CD4-positive, alpha-beta T cell treated with Interleukin-10 for 1 hour (primary cell): ENCODE results near the gene TUBB4A.

ENCODE experiments used
- DNase-seq: peaks from one replicate; pipeline ENCODE4 v3.0.0-alpha.2; 2020

Gene TUBB4A

GRCh38 chr19:6465663-6466062, 36.4 kb downstream of the TUBB4A start:
- DNase-seq = no peak

GRCh38 chr19:6465006-6465405, 37.1 kb downstream of the TUBB4A start:
- no peak for DNase-seq

GRCh38 chr19:6464070-6464873, 37.8 kb downstream of the TUBB4A start, which contains the start of gene CRB3:
TSS of gene CRB3 (plus strand) at chr19:6464271. CDS start at chr19:6464702, 431 bp downstream.
- peak; percentile 69 for DNase-seq

DNA sequence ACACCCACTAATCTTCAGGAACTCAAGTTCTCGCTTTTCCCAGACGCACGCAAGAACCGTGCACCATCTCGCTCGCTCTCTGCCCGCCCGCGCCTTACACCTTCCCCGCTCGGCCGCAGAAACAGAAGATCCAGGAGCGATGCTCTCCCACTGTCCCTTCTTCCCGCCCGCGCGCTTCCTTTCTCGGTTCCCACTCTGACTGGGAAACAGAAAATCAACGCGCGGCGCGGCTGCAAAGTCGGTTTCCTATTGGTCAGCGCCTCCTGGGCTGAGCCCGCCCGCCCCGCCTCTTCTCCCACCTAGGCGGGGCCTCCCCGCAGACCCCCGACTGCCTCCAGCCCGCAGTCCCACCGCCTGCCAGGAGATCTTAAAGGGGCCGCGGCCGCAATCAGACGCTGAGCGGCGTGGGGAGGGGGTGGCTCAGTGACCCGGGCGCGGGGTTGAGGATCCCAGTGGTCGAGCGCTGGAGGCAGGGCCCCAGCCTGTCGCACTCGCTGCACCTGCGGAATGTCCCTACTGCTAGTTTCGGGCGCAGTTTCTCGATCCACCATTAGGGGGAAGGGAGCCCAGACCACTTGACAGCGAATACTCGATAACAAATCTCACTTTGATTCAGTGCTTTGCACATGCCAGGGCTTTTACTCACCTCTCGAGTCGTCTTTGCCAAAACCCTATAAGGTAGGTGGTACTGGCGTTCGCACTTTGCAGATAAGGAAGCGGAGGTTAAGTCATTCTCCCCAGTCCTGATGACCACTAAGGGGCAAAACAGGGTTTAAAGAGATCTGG, 41.8 kb downstream of the TUBB4A start:
- peak; percentile 98 for DNase-seq

GRCh38 chr19:6459262-6460098, 42.6 kb downstream of the TUBB4A start, which contains the start of gene SLC25A23:
TSS of gene SLC25A23 (minus strand) at chr19:6459792. CDS start at chr19:6459628, 164 bp downstream.
- peak; percentile 70 for DNase-seq

- no peak for DNase-seq
These were observed 43.3 kb downstream of the TUBB4A start for GRCh38 chr19:6458695-6459261.

DNA sequence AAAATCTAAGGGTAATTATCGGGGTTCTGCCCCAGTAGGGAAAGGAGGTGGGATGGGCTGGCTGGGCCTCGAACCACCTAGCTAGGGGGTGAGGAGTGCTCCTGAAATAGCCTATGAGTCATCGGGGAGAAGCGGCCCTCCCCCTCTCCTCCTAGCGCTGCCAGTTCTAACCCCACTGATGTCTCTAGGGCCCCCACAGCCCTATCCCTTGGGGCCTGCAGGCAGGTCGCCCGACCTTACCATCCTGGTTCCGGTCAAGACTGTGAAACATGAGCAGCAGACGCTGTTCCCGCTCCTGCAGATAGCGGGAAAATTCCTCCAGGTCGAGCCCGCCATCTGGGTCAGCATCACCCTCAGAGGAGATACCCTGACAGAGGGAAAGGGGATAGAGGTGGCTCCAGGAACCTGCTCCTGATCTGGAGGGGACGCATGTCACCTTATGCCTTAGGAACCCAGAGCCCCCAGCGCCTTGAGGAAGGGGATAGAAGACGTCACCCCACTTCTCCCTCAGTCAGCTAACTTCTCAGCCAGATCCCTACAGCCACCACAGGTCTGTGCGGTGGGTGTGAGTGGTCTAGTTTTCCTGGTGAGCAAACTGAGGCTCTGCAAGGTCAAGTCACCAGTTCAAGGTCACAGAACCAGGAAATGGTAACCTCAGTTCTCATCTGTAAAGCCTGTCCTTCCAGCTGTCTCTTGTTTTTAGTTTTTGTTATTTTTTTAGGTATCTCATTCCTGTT, 44.0 kb downstream of the TUBB4A start:
- DNase-seq = no peak

GRCh38 chr19:6455924-6456323, 46.2 kb downstream of the TUBB4A start:
- no peak for DNase-seq

- DNase-seq = no peak
These were observed 48.1 kb downstream of the TUBB4A start for GRCh38 chr19:6453951-6454565.

DNA sequence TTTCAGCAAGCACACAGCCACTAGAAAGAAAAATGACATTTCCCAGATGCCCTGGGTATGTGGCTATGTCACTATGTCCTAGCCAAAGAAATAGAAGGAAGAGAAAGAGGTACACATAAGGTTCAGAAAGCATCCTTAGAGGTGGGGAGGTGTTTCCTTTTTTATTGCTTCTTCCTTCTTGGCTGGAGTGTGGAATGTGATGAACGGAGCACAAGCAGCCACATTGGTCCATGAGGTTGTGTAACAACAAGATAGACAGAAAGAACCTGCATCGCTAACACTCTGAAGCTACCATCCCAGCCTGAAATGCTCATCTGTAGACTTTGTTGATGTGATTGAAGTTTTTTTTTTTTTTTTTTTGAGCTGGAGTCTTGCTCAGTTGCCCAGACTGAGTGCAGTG, 49.2 kb downstream of the TUBB4A start:
- DNase-seq = no peak

GRCh38 chr19:6452223-6452614, 49.9 kb downstream of the TUBB4A start:
- no peak for DNase-seq

DNA sequence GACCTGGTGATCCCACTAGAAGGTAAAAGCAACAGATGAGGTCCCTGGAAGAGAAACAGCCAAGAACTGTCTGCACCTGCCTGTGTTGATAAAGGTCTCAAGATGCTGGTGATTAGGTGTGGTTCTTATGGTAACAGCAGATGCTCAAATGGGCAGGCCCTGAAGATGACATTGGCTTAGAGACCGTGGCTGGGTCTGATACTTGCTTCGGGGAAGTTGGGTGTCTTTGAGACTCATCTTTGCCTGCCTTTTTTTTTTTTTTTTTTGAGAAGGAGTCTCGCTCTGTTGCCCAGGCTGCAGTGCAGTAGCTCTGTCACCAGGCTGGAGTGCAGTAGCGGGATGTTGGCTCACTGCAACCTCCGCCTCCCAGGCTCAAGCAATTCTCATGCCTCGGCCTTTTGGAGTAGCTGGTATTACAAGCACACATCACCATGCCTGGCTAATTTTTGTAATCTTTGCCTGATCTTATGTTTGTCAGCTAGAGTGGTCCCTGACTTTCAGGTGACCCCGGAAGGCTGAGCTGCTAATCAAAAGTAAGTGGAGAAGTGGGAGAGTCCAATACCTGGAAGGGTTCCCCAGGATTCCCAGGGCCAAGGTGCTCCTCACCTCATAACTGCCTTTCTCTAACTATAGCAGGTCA, 50.4 kb downstream of the TUBB4A start:
- no peak for DNase-seq

DNA sequence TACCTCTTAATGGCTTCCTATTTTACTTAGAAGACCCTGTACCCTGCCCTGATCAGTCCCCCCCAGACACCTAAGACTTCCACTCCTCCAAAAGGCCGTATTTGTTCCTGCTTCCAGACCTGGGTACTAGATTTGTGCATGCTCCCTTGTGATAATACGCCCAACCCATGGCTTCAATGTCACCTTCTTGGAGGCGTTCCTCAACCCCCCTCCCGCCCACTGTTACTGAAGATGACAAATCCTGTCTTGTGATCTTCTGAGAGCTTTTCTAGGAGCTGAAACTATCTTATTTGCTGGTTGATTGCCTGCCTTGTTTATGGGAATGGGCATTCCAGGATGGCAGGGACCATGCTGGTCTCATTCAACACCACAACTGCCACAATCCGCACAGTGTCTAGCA, 51.9 kb downstream of the TUBB4A start:
- DNase-seq = no peak

DNA sequence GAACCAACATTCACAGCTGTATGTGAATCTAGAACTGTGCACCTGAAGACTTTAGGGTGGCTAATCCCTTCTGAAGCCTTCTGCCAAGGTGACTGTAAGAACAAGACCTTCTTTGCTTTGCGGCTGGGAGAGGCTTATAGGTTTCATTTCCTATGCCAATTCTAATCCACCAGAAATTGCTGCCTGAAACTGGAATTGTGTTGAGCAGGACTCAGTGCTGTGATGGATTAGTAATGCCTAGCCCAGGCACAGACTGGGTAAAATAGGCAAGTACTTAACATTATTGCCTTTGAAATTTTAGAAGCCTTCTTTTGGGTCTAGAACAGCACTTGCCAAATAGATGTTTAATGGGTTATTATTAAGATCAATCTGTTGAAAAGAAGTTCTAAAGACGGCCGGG, 54.1 kb downstream of the TUBB4A start:
- DNase-seq = no peak

DNA sequence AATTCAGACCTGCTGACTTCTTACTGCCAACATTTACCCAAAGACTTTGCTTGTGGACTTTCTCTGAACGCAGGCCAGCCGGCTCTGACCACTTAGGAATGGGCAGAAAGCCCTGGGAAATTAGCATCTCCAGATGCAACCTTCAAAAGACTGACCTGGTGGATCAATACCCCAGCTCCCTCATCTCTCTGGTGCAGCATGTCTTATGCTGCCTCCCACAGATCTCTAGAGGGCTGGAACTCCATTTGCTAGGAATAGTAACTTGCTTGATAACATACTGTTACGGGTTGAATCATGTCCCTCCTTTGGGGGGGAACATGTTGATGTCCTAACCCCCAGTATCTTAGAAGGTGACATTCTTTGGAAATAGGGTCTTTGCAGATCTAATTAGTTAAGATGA, 55.7 kb downstream of the TUBB4A start:
- no peak for DNase-seq
